OCI-M1 (cell line): ENCODE measurements around the gene KIF3B.
"Not testable (repeated sequence)": the region's sequence is repeated elsewhere in the genome, so short reads cannot be mapped to it uniquely, and the experiment has no call there.

Experiments
- DNase-seq: peaks from one replicate; lab custom pipeline; 2025; lab: John Stamatoyannopoulos, UW

KIF3B gene

GRCh38 chr20:32248043-32248442 lies 29.4 kb upstream of the KIF3B start:
- DNase-seq, result no peak

DNA sequence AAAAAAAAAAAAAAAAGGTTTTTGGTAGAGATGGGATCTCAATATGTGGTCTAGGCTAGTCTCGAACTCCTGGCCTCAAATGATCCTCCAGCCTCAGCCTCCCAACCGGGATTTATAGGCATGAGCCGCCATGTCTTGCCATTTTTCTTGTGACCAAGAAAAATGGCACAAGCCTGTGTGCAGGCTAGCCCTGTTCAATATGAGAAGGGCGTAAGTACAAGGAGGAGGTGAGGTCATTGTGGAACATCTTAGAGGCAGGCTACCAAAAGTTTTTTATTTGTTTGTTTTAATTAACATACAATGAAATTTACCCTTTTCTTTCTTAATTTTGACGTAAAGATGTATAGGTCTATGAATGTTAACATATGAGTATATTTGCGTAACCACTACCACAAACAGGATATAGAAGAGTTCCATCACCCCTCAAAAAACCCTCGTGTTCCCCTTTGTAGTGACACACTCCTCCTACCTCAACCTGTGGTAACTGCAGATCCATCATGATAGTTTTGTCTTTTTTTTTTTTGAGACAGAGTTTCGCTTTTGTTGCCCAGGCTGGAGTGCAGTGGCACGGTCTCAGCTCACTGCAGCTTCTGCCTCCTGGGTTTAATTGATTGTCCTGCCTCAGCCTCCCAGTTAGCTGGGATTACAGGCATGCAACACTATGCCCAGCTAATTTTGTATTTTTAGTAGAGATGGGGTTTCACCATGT lies 28.3 kb upstream of the KIF3B start:
- DNase-seq, result no peak

- DNase-seq, result no peak
Measured at GRCh38 chr20:32251470-32251869, 26.0 kb upstream of the KIF3B start.

GRCh38 chr20:32252189-32252588 lies 25.3 kb upstream of the KIF3B start:
- no peak for DNase-seq

- DNase-seq, result not testable (repeated sequence)
Measured at GRCh38 chr20:32260973-32261372, 16.5 kb upstream of the KIF3B start.

- no peak for DNase-seq
Measured at GRCh38 chr20:32261644-32262043, 15.8 kb upstream of the KIF3B start.

GRCh38 chr20:32263398-32263954 lies 14.0 kb upstream of the KIF3B start:
- no peak for DNase-seq

- no peak for DNase-seq
Measured at GRCh38 chr20:32271620-32272019, 5.8 kb upstream of the KIF3B start.

- DNase-seq, result no peak
Measured at GRCh38 chr20:32274359-32274758, 3.1 kb upstream of the KIF3B start.

DNA sequence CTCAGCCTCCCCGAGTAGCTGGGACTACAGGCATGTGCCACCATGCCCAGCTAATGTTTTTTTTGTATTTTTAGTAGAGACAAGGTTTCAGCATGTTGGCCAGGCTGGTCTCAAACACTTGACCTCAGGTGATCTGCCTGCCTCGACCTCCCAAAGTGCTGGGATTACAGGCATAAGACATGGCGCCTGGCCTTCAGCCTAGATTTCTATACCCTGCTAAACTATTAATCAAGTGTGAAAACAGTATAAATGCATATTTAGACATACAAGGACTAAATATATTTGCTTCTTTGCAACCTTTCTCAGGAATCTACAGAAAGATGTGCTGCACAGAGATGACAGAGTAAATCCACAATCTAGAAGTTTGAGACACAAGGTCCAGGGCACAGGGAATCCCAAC lies 2.3 kb upstream of the KIF3B start:
- DNase-seq, result not testable (repeated sequence)

- DNase-seq, result peak; percentile 38
Measured at GRCh38 chr20:32278199-32278643, 770 bp downstream of the KIF3B start.

- DNase-seq, result no peak
Measured at GRCh38 chr20:32281711-32282110, 4.3 kb downstream of the KIF3B start.

- DNase-seq, result no peak
Measured at GRCh38 chr20:32282461-32282860, 5.0 kb downstream of the KIF3B start.

DNA sequence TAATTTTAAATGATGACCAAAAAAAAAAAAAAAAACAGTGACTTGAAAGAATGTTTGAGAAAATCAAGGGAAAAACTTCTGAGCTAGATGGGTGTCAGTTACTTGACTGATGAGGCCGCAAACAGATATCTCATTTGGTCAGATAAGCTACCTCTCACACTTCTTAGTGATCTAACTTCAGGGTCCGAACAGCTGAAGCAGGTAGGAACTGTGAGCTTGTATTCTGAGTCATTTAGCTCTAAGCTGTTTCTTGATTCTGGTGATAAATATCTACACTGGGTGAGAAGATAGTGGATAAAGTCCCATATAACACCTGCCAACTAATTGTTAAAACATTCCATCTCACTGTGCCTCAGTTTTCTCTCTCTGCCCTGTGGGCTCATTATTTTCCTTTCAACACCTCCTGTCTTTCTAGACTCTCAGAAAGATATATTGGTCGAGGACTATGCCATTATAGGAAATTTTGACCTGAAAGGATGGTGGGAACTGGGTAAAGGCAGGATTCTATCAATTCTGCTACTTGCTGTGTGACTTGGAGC lies 7.7 kb downstream of the KIF3B start:
- no peak for DNase-seq

- DNase-seq, result peak; percentile 92
Measured at GRCh38 chr20:32285621-32286371, 8.3 kb downstream of the KIF3B start.

- DNase-seq, result no peak
Measured at GRCh38 chr20:32287231-32287638, 9.8 kb downstream of the KIF3B start.

- DNase-seq, result no peak
Measured at GRCh38 chr20:32288225-32288849, 10.9 kb downstream of the KIF3B start.

DNA sequence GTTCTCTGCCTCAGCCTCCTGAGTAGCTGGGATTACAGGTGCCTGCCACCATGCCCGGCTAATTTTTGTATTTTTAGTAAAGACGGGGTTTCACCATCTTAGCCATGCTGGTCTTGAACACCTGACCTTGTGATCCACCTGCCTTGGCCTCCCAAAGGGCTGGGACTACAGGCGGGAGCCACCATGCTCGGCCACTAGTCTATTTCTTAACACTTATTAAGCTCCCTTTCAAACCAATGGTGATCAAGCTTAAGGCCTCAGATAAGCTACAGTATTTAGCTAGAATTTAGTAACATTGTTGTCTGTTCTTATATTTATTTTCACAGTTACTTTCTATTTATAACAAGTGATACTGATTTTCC lies 11.8 kb downstream of the KIF3B start:
- not testable (repeated sequence) for DNase-seq

GRCh38 chr20:32289661-32290431 lies 12.4 kb downstream of the KIF3B start:
- DNase-seq, result no peak

DNA sequence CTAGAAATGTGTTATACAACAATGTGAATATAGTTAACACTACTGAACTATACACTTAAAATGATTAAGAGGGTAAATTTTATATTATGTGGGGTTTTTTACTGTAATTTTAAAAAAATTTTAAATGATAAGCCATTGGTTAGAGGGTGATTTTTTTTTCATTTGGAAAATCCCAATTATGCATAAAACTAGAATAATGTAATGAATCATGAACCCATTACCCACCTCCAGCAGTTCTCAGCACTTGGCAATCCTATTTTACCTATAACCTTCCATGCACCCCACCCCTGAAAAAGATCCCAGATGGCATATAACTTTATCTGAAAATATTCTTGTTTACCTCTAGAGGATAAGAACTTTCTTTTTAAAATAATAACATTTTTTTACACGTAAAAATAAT lies 13.7 kb downstream of the KIF3B start:
- no peak for DNase-seq

- no peak for DNase-seq
Measured at GRCh38 chr20:32292548-32292947, 15.1 kb downstream of the KIF3B start.

DNA sequence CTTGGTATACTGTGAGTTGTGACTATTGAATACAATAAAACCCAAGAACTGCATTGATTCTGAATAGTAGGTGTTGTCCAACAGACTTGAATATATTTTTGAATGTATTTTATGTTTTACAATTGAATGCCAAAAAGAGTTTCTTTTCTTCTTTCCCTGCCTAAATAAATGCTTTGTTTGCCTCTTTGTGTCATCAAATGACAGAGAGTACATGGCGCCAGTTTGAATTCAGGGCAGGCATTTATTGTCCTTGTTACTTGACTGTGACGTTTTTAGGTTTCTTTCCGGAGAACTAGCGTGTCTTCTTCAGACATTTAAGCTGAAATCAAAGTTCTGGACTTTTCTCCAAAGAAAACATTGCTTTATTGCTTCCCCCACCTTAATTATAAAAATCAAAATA lies 16.6 kb downstream of the KIF3B start:
- DNase-seq, result no peak
